Stimulated activated CD8-positive, alpha-beta memory T cell treated with anti-CD3 and anti-CD28 coated beads, Interleukin-15, amount 100 ng/mL, for 24 hours (primary cell): ENCODE data around the gene NOXA1.
"Not testable (repeated sequence)": the region's sequence is repeated elsewhere in the genome, so short reads cannot be mapped to it uniquely, and the experiment has no call there.

Experiments
- DNase-seq: peaks from one replicate; pipeline ENCODE4 v3.0.0-alpha.2; 2020; ENCODE audit warnings: low read depth

NOXA1 gene

DNA sequence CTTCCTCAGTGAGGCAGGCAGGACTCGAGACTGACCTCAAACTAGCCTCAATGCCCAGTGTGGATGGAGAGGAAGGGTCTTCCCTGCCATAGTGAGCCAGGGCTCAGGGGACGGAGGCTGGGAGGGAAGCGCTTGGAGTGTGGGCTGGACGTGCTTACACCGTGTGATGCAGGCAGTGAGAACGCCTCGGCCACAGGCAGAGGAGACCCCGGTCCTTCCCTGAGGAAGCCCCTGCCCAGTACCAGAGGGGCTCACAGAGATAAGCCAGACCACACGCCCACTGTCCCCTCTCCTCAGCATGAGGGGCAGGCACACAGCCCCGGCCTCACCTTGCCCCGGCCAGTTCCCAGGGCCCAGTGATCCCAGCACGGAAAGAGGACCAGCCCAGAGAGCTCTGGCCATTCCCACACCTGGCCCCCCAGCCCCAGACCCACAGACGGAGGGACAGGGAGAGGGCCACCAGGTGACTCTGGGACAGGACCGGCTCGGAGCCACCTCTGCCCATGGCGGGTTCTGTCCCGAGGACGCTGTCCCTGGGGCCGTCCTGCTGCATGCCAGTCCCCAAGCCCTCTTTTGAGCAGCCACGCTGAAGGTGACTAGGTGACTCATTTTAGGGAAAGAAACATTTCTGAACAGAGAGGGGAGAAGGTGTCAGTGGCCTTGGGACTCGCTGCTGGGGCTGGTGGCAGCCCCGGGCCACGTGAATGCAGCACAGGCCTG lies 42.0 kb downstream of the NOXA1 start:
- no peak for DNase-seq

DNA sequence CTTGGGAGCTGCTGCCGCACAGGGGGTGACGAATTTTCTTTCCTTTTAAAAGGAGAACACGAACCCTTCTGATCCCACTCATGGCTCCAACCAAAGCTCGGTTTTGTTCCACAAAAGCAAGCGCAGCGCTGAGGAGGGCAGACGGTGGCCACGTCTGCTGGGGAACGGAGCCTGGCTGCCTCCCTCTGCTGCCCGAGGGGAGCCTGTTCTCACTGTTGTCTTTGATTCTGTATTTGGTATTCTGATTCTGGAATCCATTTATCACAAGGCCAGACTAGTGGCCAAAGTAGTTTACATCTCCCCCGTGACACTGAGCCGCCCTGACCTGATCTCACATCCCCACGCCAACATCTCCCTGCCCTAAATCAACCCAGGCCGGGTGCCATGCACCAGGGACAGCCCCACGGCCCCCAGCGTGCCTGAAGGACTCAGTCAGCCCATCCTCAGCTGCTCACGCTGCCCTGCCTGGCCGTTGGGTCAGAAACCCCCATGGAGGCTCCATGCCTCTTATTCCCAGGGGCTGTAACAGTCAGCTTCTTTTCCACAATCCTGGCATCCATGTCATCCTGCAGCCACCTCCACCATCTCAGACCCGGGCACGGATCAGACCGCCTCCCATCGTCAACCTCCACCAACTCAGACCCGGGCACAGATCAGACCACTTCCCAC lies 42.7 kb downstream of the NOXA1 start:
- DNase-seq, result no peak

DNA sequence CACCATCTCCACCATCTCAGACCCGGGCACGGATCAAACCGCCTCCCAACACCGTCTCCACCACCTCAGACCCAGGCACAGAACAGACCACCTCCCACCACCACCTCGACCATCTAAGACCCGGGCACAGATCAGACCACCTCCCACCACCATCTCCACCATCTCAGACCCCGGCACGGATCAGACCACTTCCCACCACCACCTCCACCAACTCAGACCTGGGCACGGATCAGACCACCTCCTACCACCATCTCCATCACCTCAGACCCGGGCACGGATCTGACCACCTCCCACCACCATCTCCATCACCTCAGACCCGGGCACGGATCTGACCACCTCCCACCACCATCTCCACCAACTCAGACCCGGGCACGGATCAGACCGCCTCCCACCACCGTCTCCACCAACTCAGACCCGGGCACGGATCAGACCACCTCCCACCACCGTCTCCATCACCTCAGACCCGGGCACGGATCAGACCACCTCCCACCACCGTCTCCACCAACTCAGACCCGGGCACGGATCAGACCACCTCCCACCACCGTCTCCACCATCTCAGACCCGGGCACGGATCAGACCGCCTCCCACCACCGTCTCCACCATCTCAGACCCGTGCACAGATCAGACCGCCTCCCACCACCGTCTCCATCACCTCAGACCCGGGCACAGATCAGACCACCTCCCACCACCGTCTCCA lies 43.3 kb downstream of the NOXA1 start:
- DNase-seq, result not testable (repeated sequence)

DNA sequence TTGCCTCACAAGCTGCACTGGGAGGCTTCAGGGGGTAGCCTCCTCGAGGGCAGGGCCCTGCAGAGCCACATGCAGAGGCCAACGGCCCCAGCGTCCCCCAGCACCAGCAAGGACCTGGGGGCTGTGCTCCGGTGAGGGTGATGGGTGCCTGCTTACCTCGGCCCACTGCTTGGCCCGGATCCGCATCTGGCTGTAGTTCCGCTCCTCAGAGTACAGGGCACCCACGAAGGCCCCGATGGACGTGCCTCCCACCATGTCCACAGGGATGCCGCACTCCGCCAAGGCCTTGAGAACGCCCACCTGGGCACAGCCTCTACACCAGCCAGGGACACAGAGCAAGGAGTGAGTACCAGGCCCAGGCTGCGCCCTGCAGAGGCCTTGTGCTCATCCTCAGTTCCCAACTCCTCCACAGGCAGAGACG lies 44.0 kb downstream of the NOXA1 start:
- no peak for DNase-seq

DNA sequence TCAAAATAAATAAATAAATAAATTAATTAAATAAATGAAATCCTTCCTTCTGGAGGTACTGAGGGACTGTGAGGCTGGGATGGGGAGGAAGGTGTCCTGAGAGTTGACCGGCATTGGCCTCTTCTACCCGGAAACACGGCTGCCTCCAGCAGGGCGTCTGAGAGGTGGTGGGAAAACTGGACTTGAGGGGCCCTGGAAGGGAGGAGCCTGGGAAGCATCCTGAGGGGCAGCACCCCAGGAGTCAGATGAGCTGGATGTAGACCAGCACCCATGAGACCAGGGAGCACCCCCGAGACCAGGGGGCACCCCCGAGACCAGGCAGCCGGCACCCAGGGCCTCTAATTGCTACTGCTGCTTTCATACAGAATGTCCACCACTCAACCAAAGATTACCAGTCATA lies 44.7 kb downstream of the NOXA1 start:
- DNase-seq, result no peak

DNA sequence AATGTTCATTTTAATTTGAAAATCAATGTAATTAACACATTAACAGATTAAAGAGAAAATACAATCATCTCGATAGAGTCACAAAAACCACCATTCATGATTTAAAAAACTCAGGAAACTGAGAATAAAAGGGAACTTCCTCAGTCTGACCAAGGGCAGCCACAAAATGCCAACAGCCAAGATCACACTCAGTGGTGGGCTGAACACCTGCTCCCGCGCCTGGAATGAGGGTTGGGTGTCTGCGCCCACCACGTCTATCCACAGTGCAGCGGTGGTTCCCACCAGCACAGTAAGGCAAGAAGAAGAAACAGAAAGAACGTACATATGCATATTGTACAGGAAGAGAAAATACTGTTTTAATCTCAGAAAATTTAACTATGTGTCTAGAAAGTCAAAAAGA lies 47.6 kb downstream of the NOXA1 start:
- no peak for DNase-seq

DNA sequence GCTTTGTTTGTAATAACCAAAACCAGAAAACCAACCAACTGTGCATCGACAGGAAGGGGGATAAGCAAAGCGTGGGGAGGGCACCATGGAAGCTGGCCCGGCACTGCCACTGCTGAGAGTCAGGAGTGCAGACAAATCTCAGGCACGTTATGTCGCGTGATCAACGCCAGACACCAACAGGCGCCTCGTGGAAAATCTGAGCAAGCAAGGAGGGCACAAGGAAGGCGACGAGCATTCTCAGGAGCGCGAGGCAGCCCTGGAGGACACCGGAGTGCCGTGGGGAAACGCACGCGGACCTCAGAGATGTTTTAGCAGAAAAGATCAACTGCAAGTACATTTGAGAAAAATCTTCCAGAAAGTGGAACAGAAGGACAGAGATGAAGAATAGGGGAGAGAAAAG lies 51.1 kb downstream of the NOXA1 start:
- no peak for DNase-seq

DNA sequence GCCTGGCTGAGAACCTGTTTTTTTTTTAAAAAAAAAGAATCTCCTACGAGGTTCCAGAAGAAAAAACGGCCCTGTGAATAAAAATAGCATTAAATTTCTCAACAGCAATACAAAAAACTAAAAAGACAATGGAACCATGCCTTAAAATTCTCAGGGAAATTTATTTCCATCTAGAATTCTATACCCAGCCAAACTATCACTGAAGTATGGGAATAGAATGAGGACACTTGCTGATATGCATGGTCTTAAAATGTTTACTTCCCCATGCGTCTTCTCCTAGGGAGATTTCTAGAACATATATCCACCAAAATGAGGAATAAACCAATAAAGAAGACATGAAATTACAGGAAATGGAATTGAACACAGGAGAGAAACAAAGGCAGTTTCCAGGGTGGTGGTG lies 52.5 kb downstream of the NOXA1 start:
- no peak for DNase-seq

DNA sequence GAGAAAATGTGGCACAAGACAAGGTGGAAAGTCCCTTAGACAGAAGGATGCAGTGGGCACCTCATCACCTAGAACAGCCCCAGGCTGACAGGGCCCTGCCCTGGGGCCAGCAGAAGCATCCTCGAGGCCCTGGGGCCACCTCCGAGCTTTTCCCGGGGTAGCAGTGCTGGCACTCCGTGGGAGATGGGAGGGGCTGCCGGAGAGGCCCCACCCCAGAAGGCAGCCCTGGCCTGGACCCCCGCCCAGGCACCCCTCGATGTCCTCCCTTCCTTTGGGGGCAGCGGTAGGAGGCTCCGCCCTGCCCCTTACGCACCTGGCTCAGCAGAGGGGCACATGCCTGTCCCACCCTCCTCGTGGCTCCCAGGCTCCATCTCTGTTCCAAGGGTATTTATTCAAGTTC lies 53.7 kb downstream of the NOXA1 start:
- DNase-seq, result no peak

DNA sequence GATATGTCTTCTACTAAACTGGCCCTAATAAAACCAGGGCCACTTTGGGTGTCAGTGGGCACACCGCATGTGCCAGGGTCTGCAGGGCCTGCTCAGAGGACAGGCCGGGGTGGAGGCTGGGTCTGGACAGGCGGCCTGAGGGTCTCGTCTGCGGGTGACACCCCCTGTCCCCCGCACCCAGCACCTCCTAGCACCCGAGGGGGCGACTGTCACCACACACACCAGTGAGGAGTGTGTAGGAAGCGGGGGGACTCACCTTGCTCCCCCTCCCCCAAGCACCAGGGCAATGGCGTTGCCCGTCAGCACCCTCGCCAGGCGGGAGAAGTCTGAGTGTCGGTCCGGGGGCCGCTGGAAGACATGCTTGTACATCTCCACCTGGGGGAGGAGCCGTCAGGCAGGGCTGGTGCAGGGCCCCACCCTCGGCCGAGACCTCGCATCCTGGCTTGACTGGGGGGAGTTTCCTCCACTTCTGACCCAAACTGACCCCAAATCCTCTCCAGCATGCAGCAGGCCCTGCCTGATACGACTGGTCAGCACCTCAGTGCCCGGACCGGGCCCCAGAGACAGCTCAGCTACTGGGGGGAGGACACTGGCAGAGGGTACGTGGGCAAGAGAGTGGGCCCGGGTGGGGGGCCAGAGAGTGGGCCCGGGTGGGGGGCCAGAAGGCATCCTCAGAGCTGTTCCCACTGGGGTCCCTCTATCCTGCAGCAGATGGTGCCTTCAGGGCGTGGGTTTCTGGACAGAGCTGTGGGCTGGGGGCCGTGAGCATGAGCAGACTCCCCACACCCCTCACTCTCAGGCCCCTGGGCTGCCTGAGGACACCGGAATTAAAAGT lies 54.8 kb downstream of the NOXA1 start:
- no peak for DNase-seq

DNA sequence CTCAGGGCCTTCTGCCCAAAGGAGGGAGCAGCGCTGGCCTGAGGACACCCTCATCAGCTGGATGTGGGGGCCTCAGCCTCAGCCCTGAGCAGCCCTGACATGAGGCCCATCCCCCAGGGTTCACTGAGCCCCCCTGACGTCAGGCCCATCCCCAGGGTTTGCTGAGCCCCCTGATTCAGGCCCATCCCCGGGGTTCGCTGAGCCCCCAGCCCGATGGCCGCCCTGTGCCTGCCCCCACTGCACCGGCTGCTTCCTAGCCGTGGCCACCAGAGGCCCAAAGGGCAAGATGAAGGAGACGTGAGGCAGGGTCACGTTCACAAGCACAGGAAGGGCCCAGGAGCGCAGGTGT lies 55.4 kb downstream of the NOXA1 start:
- DNase-seq, result no peak

DNA sequence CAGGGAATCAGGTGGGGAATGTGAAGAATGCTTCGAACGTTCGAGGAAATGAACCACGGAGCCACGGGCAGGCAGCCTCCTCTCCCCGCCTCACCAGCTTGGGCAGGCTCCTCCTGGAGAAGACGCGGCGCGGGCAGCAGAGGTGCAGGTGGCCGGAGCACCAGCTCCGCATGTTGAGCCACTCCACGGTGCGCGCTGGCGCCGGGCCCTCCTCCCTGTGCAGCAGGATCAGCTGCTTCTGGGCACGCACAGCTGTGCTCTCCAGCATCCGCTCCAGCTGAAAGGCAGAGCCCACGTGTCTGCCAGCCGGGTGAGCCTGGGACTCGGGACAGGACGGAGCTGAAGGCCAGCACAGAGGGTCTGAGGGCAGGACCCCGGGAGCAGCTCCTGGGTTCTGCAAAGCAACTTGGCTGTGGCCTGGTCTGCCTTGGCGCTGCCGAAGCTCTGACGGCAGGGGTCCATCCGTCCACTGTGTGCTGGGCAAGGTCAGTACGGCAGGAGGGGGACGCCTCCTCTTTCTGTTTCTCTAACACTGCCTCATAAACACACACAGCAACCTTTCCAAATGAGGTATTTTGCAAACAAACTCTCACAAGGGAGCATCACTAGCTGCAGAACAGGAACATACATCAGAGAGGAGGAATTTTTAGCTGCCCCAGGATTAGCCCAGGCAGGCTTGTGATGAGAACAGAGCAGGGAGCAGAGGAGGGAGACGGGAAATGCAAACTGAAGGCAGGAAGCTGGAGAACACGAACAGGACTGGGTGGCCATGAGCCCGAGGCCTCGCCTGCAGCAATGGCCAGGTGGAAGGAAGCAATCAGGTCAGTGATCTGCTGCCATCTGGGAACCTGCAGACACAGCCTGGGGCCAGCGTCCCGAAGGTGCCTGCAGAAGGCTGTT lies 56.0 kb downstream of the NOXA1 start:
- DNase-seq, result no peak

DNA sequence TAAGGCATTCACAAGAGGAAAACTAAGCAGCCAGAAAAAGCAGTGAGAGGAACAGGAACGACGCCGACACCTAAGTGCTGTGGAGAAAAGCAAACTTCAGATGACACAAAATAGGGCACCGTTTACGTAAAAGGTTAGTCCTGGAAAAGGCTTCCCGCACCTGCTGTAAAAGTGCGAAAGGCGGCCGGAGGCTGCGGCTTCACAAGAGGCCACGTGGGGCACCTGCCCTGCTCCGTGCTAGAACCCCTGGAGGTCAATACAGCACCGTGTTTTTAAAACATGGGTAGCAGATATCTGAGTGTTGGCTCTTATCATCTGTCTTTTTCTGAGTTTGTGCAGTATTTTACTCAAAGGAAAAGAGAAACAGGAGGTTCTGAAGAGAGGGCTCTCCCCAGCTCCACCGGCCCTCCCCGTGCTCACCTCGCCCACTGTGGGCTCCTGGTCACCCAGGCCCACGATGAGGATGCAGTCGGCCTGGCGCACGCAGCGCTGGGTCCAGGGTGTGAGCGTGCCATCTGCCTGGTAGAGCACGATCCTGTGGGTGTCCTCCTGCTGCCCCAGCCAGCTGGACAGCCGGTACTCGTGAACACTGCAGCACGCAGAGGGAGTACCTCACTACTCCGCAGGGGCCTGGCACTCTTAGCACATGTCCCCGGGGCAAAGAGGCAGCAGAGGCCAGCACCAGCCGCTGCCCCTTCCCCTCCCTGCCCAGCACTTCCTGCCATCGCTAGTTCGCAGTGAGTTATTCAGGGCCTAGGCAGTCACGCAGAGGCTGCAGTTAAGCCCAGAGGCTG lies 56.9 kb downstream of the NOXA1 start:
- no peak for DNase-seq

DNA sequence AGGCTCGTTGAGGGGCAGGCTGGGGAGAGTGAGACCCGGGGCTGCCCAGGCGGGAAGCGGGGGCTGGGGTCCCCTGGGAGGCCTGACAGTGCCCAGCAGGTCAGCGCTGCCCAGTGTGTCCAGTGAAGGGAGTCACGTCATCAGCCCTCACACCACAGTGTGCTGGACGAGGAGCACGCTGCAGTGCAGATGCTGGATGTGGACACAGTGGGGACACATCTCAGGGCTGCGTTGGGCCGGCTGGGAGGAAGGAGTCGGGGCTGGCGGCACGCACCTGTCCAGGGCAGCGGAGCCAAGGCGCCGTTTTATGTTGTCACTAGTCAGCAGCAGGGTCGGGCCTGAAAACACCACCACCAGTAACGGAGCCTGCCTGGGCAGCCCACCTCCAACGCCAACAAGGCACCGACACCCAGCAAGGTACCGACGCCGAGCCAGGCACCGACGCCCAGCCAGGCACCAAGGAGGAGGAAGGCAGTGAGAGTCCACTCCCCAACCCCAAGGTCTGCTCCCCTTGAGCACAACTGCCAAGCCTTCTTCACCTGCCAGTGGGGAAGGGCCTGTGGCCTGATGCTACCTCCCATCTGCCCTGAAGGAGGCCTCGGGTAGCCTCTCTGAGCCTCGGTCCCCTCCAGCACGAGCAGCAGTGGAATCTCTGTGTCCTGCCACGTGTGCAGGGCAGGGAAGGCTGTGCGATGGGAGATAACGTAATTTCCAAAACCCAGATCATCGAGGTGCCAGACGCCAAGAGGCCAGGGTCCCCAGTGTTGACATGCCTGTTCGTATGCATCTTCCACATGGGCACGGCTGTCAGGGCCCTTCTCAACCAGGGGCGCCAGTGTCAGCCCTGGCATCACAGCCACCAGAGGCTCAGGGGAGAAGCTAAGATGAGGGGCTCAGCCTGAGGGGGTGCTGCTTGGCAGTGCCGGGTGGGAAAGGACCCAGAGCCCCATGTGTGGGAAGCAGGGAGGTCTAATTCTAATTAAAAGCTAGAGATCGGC lies 57.8 kb downstream of the NOXA1 start:
- DNase-seq, result no peak

DNA sequence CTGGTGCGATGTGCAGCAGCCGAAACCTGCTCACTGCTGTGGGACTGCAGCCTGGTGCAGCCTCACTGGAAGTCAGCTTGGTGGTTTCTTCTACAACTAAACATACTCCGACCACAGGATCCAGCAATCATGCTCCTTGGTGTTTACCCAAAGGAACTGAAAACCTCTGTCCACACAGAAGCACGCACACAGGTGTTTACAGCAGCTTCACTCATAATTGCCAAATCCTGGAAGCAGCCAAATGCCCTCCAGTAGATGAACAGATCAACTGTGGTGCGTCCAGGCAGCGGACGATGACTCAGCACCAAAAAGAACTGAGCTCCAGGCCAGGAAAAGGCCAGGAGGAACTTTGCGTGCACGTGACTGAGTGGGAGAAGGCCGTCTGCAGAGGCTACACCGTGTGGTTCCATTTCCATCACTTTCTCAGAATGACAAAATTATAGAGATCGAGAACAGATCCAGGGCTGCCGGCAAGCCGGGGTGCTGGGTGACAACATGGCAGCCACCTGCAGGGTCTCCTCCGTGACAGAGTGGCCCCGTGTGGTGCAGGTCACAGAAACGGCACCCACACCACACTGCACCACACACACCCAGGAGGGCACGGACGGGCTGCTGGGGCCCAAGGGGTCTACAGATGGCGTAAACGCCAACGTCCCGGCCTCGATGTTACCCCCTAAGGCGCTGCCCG lies 59.0 kb downstream of the NOXA1 start:
- DNase-seq, result no peak
